Transverse colon (tissue), 4 donors: Measurements from ENCODE around the gene SPATA2. TPM values are rescaled to one million over a fixed set of nuclear protein-coding genes. Genes with fewer than 3 reads are reported as not detected.
A peak's percentile ranks its signal among the peaks of the same experiment; 100 is the strongest.

Experiments used
- DNase-seq: peaks from one replicate; pipeline ENCODE4 v3.0.0-alpha.2; 2019
- H3K27ac ChIP-seq, 4 donors: fragments of 200-600 bp; sonication (generic); 2 replicates each; pipeline ENCODE4 v1.5.1; 2016 to 2018; ENCODE audit warnings: inconsistent platforms in 4 of 4
- H3K27me3 ChIP-seq: fragments of 200-600 bp; sonication (generic); 2 replicates; pipeline ENCODE4 v1.5.1; 2017; ENCODE audit warnings: inconsistent platforms
- H3K36me3 ChIP-seq, 4 donors: fragments of 200-600 bp; sonication (generic); 2 replicates each; pipeline ENCODE4 v1.5.1; 2017 to 2019; ENCODE audit warnings: inconsistent platforms in 4 of 4
- H3K4me1 ChIP-seq, 4 donors: fragments of 200-600 bp; sonication (generic); 2 replicates each; pipeline ENCODE4 v1.5.1; 2017 to 2020; ENCODE audit warnings: inconsistent platforms in 4 of 4
- H3K4me3 ChIP-seq, 4 donors: fragments of 200-600 bp; sonication (generic); 1 replicate in 1 of 4; 2 replicates in 3 of 4; pipeline versions ENCODE4 v1.5.1 to v1.6.1; 2017 to 2019; ENCODE audit warnings: inconsistent platforms in 4 of 4
- H3K9me3 ChIP-seq, 2 donors: fragments of 200-600 bp; sonication (generic); 2 replicates each; pipeline ENCODE4 v1.5.1; 2017 to 2019; ENCODE audit warnings: inconsistent platforms in 2 of 2
- CTCF ChIP-seq, 5 experiments: fragments of 200-600 bp in 3 of 5; fragments of 450-650 bp in 2 of 5; sonication (generic) in 3 of 5; IDR thresholded peaks; 1 replicate in 2 of 5; 2 replicates in 3 of 5; pipeline ENCODE4 v1.5.1; 2016 to 2017; ENCODE audit warnings: antibody characterized with exemption in 5 of 5, inconsistent platforms in 3 of 5, mild to moderate bottlenecking in 2 of 5, moderate library complexity in 1 of 5
- EP300 ChIP-seq: sonication (generic); formaldehyde crosslinking; IDR thresholded peaks from one replicate; pipeline ENCODE4 v1.6.1; 2017; ENCODE audit warnings: antibody characterized with exemption, low read depth
- POLR2A ChIP-seq: fragments of 450-650 bp; IDR thresholded peaks from one replicate; pipeline ENCODE4 v1.6.1; 2016; ENCODE audit warnings: antibody characterized with exemption, mild to moderate bottlenecking, moderate library complexity
- POLR2AphosphoS5 ChIP-seq, 3 donors: sonication (generic); formaldehyde crosslinking; IDR thresholded peaks; one replicate each; pipeline ENCODE4 v1.6.1; 2016; ENCODE audit warnings: antibody characterized with exemption in 3 of 3
- WGBS, 2 donors: methylation state at CpG; one replicate each; pipeline ENCODE4 v1.1.5; 2018; ENCODE audit warnings: low coverage in 1 of 2; 5-methylcytosine and 5-hydroxymethylcytosine counted together
- in situ Hi-C, 4 donors: fragments of 200-750 bp; cut with MboI; loops; one replicate each; pipeline versions ENCODE4 v1.15.0 to v1.15.1; 2017; ENCODE audit warnings: low sequenced_read_pairs in 3 of 4, low pct_ligation_motif_present in 1 of 4, low pct_unique_long_range_greater_than_20kb in 1 of 4
- intact Hi-C: fragments of 100-400 bp; cut with DNase I; formaldehyde crosslinking; loops from one replicate; pipeline ENCODE4 v1.15.1; 2023; ENCODE audit warnings: low total_unique reads
- total RNA-seq, 4 donors: library from RNA; depleted of rRNA; stranded (reverse); fragments of >200 nt; gene quantifications; one replicate each; pipeline ENCODE4 v1.1.0, GENCODE V29; 2016

Gene SPATA2
- total RNA-seq, 4 donors from 2014 or later, result 4.0 to 40.0 (median 17.2) TPM

- WGBS, 2 donors, result 48 to 59% methylated on average over 2 of the region's 2 CpGs
- intact Hi-C loops (loop anchor here (10.0 kb wide), 1 partner anchor 311 kb away; no protein-coding TSS in a partner anchor), in situ Hi-C loops (no loop called here)
- no peak for DNase-seq
- Histone ChIP-seq H3K9me3 (no peaks in the 10 kb centered on the region), H3K4me3 (no peak overlapping the region), H3K4me1 (peaks cover 3 to 16% (median 12%) of the 10 kb centered on the region in 4 donors), H3K36me3 (no peaks in the 10 kb centered on the region), H3K27me3 (no peaks in the 10 kb centered on the region), H3K27ac (no peak overlapping the region)
- TF ChIP-seq EP300 (no peak), POLR2AphosphoS5 (IDR thresholded peaks at IDR 0.05) (no peak)
Observed at GRCh38 chr20:49925901-49926454, 10.6 kb upstream of the SPATA2 start.

GRCh38 chr20:49924247-49924646, 8.9 kb upstream of the SPATA2 start:
- Histone ChIP-seq H3K4me3 (no peak overlapping the region), H3K27me3 (no peaks in the 10 kb centered on the region), H3K9me3 (no peaks in the 10 kb centered on the region), H3K4me1 (peaks cover 3 to 16% (median 12%) of the 10 kb centered on the region in 4 donors), H3K27ac (peak overlapping the region; percentile 68 to 86 (median 84)), H3K36me3 (no peaks in the 10 kb centered on the region)
- peak; percentile 5 for DNase-seq
- in situ Hi-C loops (no loop called here), intact Hi-C loops (loop anchor here (10.0 kb wide), 1 partner anchor 309 kb away; no protein-coding TSS in a partner anchor)
- WGBS, 2 donors, result 93% methylated on average over 4 of the region's 4 CpGs; no CpG with 5 or more reads in 1 of the 2 donors
- TF ChIP-seq EP300, result no peak
- no peak for TF ChIP-seq CTCF (IDR thresholded peaks at IDR 0.05)
- no peak for TF ChIP-seq POLR2A
- TF ChIP-seq POLR2AphosphoS5 (IDR thresholded peaks at IDR 0.05), result no peak

GRCh38 chr20:49919461-49919860, 4.1 kb upstream of the SPATA2 start:
- 89% methylated on average over 2 of the region's 2 CpGs; no CpG with 5 or more reads in 1 of the 2 donors for WGBS, 2 donors
- in situ Hi-C loops, result no loop called here
- H3K4me1 ChIP-seq, result peaks cover 2 to 26% (median 17%) of the 10 kb centered on the region in 4 donors

GRCh38 chr20:49919009-49919408, 3.7 kb upstream of the SPATA2 start:
- Histone ChIP-seq H3K4me1 (peaks cover 7 to 27% (median 22%) of the 10 kb centered on the region in 4 donors), H3K27me3 (no peaks in the 10 kb centered on the region), H3K4me3 (no peak overlapping the region), H3K27ac (no peak overlapping the region), H3K36me3 (no peaks in the 10 kb centered on the region), H3K9me3 (no peaks in the 10 kb centered on the region)
- intact Hi-C loops, result no loop called here
- TF ChIP-seq EP300, result no peak
- TF ChIP-seq CTCF (IDR thresholded peaks at IDR 0.05), result no peak
- TF ChIP-seq POLR2AphosphoS5 (IDR thresholded peaks at IDR 0.05), result no peak
- no peak for TF ChIP-seq POLR2A
- no peak for DNase-seq
- in situ Hi-C loops, result no loop called here
- WGBS, 2 donors, result 70% methylated on average over 5 to 7 of the region's 7 CpGs

More at GRCh38 chr20:49919461-49919860, 4.1 kb upstream of the SPATA2 start:
- H3K27ac ChIP-seq, result no peak overlapping the region
- no peak overlapping the region for H3K4me3 ChIP-seq
- DNase-seq, result no peak
- TF ChIP-seq POLR2AphosphoS5 (IDR thresholded peaks at IDR 0.05) (no peak), EP300 (no peak), CTCF (IDR thresholded peaks at IDR 0.05) (no peak), POLR2A (no peak)
- H3K36me3 ChIP-seq, result no peaks in the 10 kb centered on the region
- intact Hi-C loops, result no loop called here
- H3K27me3 ChIP-seq, result no peaks in the 10 kb centered on the region
- no peaks in the 10 kb centered on the region for H3K9me3 ChIP-seq
